Left lobe of liver (tissue), 2 donors: ENCODE data around the gene HTR3E. TPM values are rescaled to one million over a fixed set of nuclear protein-coding genes. Genes with fewer than 3 reads are reported as not detected.

ENCODE experiments used
- ATAC-seq: fragments of 200-7000 bp; cut with Tn5 transposase; one replicate; pipeline ENCODE4 v1.9.1; 2020; ENCODE audit warnings: mild to moderate bottlenecking, moderate library complexity
- DNase-seq: peaks from one replicate; pipeline ENCODE4 v3.0.0-alpha.2; 2020; ENCODE audit warnings: low spot score
- total RNA-seq: library from RNA; stranded (reverse); gene quantifications from one replicate; pipeline ENCODE4 v1.2.1, GENCODE V29; 2021
- donor health status: DM: no; HTN: no; CAD: no; lungs with moderate emphysema.
- donor health status: DM: no; HTN: yes; CAD: no.

HTR3E gene
- total RNA-seq, 1 donor from 2014 or later, result not detected

GRCh38 chr3:184155644-184156521 is 59.0 kb downstream of the HTR3E start:
- ATAC-seq (peak; percentile 28), DNase-seq (no peak)

GRCh38 chr3:184156522-184156955 is 59.7 kb downstream of the HTR3E start:
- DNase-seq (no peak), ATAC-seq (peak; percentile 38)

Other genes with a start within 250 kb of the HTR3E start
- gene PARL, start 212.2 kb upstream of the HTR3E start, total RNA-seq, result 25.5 TPM
- gene ABCC5, start 79.2 kb upstream of the HTR3E start, total RNA-seq, result 7.2 TPM
- not detected for gene HTR3D, start 65.3 kb upstream of the HTR3E start, total RNA-seq
- gene HTR3C, start 44.0 kb upstream of the HTR3E start, total RNA-seq, result not detected
- 19.6 TPM for gene EIF2B5, start 38.3 kb downstream of the HTR3E start, total RNA-seq
- 26.9 TPM for gene DVL3, start 58.3 kb downstream of the HTR3E start, total RNA-seq
- gene AP2M1, start 77.8 kb downstream of the HTR3E start, total RNA-seq, result 119 TPM
- 53.8 TPM for gene ABCF3, start 89.1 kb downstream of the HTR3E start, total RNA-seq
- gene VWA5B2, start 132.5 kb downstream of the HTR3E start, total RNA-seq, result 0.75 TPM
- gene ALG3, start 151.9 kb downstream of the HTR3E start, total RNA-seq, result 38.8 TPM
- gene EEF1AKMT4, start 152.6 kb downstream of the HTR3E start, total RNA-seq, result 7.0 TPM
- gene CAMK2N2, start 164.5 kb downstream of the HTR3E start, total RNA-seq, result 0.43 TPM
- gene ECE2, start 179.0 kb downstream of the HTR3E start, total RNA-seq, result not detected
- 94.1 TPM for gene PSMD2, start 202.2 kb downstream of the HTR3E start, total RNA-seq
- 341 TPM for gene EIF4G1, start 217.5 kb downstream of the HTR3E start, total RNA-seq
- 2.5 TPM for gene FAM131A, start 240.5 kb downstream of the HTR3E start, total RNA-seq